ENCODE measurements around the gene FHAD1.

DNA sequence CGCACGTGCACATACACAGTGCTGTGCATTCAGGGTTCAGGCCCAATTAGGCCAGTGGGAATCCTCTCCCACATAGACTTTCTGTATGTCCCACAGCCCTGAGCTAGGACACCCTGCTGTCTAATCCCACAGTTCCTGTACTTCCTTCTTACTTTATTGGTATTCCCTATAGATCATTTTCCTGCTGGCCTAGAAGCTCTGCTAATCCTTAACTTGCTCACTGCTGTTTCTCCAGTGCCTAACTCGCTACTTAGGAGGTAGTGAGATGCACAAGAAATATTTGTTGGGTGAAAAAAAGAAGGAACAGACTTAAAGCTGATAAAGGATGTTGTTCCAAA lies 34.1 kb upstream of the FHAD1 start:
- TF ChIP-seq, protein P1, sequence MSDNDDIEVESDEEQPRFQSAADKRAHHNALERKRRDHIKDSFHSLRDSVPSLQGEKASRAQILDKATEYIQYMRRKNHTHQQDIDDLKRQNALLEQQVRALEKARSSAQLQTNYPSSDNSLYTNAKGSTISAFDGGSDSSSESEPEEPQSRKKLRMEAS (IDR thresholded peaks at IDR 0.05; ENCODE audit: low read depth, low read length) = no peak
- TF ChIP-seq, protein P2, sequence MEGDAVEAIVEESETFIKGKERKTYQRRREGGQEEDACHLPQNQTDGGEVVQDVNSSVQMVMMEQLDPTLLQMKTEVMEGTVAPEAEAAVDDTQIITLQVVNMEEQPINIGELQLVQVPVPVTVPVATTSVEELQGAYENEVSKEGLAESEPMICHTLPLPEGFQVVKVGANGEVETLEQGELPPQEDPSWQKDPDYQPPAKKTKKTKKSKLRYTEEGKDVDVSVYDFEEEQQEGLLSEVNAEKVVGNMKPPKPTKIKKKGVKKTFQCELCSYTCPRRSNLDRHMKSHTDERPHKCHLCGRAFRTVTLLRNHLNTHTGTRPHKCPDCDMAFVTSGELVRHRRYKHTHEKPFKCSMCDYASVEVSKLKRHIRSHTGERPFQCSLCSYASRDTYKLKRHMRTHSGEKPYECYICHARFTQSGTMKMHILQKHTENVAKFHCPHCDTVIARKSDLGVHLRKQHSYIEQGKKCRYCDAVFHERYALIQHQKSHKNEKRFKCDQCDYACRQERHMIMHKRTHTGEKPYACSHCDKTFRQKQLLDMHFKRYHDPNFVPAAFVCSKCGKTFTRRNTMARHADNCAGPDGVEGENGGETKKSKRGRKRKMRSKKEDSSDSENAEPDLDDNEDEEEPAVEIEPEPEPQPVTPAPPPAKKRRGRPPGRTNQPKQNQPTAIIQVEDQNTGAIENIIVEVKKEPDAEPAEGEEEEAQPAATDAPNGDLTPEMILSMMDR (IDR thresholded peaks at IDR 0.05; ENCODE audit: low read depth, low read length) = no peak
- TF ChIP-seq POLR2A (IDR thresholded peaks at IDR 0.05; ENCODE audit: extremely low read depth, insufficient read length) (no peak), MYC (IDR thresholded peaks at IDR 0.05; ENCODE audit: low read depth, low read length) (no peak)
